ENCODE measurements around the gene SLC13A5.
"Not testable (repeated sequence)": the region's sequence is repeated elsewhere in the genome, so short reads cannot be mapped to it uniquely, and the experiment has no call there.

- TF ChIP-seq, protein P1, sequence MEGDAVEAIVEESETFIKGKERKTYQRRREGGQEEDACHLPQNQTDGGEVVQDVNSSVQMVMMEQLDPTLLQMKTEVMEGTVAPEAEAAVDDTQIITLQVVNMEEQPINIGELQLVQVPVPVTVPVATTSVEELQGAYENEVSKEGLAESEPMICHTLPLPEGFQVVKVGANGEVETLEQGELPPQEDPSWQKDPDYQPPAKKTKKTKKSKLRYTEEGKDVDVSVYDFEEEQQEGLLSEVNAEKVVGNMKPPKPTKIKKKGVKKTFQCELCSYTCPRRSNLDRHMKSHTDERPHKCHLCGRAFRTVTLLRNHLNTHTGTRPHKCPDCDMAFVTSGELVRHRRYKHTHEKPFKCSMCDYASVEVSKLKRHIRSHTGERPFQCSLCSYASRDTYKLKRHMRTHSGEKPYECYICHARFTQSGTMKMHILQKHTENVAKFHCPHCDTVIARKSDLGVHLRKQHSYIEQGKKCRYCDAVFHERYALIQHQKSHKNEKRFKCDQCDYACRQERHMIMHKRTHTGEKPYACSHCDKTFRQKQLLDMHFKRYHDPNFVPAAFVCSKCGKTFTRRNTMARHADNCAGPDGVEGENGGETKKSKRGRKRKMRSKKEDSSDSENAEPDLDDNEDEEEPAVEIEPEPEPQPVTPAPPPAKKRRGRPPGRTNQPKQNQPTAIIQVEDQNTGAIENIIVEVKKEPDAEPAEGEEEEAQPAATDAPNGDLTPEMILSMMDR (IDR thresholded peaks at IDR 0.05): not testable (repeated sequence)
- not testable (repeated sequence) for TF ChIP-seq POLR2A, POLR2AphosphoS5 (IDR thresholded peaks at IDR 0.05)
These were observed 21.2 kb downstream of the SLC13A5 start for GRCh38 chr17:6691958-6692357.
